GM19240 (cell line): ENCODE data around the gene GARS1.
"Not testable (repeated sequence)": the region's sequence is repeated elsewhere in the genome, so short reads cannot be mapped to it uniquely, and the experiment has no call there.

Experiments
- DNase-seq: peaks from one replicate; pipeline ENCODE4 v3.0.0; 2011; ENCODE audit warnings: low spot score; ENCODE audit not compliant: insufficient read length

Gene GARS1

GRCh38 chr7:30627026-30627425 is 32.3 kb downstream of the GARS1 start:
- DNase-seq, result no peak

- no peak for DNase-seq
These were observed 36.3 kb downstream of the GARS1 start for GRCh38 chr7:30630986-30631385.

GRCh38 chr7:30633223-30633622 is 38.5 kb downstream of the GARS1 start:
- DNase-seq, result no peak

- no peak for DNase-seq
These were observed 39.5 kb downstream of the GARS1 start for GRCh38 chr7:30634193-30634626.

DNA sequence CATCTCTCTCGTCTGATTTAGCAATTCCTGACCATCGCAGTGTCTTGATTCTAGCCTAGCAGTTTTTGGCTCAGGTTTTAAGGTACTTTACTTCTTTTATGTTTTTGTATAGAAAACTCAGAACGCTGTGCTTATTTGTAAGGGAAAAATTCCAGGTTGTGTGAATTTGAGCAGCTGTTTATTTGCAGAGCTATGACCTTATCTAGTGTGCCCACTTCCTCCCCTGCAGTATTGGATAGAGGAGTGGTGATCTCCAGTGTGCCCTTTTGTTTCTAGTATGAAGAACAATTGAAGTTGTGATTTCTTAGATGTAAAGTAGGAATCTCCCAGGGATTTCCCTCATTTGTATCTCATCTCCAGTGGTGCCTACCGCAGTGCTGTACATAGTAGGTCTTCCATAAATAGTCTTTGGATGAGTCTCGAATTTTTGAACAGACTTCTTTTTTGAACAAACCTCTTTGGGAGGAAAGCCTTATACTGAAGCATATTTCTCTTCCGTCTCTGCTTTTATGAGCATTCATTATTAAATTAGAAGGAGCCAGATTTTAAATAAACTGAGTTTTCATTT is 40.0 kb downstream of the GARS1 start:
- no peak for DNase-seq

GRCh38 chr7:30635798-30636197 is 41.1 kb downstream of the GARS1 start:
- DNase-seq, result no peak

GRCh38 chr7:30642322-30642721 is 47.6 kb downstream of the GARS1 start:
- DNase-seq, result not testable (repeated sequence)

DNA sequence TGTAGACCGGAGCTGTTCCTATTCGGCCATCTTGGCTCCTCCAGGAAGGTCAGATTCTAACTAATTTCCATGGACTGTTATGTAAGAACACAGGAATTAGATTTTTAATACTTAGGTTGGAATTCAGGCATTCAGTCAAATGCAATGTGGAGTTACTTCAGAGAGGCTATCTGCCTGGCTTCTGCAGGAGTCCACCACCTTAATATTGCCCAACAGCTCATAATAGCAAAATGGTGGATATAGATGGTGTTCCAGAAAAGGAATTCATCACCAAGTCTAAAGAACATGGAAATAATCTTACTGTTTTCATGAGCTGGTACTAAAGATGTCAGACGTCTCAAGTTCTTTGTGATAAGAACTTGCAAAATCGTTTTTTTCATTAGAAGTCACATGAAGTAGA is 48.1 kb downstream of the GARS1 start:
- no peak for DNase-seq

DNA sequence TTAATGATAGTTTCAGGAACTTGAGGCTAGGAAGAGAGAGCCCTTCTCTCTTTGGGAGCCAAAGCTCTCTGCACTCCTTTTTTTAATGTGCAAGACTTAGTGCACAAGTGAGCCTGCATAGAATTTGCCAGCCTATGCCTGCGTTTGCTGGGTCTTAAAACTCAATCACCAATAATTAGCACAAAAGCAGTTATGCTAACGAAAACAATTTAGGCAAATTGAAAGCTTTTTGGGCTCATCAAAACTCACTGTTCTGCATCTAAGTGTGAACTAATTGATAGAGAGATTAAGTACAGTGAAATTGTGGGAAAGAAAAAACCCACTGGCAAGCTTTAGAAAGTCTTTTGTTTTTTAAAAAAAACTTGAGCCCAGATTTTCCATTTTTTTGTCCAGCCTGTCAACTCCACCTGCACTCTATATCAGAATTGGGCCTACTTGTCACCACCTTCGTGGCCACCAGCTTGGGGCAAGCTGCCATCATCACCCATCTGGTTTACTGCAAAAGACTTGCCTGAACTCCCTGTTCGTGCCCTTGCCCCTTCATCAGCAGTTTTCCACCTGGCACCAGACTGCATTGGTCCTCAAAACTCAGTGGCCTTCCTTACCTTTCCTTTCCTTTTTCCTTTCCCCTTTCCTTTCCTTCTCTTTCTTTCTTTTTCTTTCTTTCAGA is 49.7 kb downstream of the GARS1 start:
- DNase-seq, result no peak

GRCh38 chr7:30645661-30646060 is 51.0 kb downstream of the GARS1 start:
- no peak for DNase-seq

GRCh38 chr7:30646154-30646553 is 51.5 kb downstream of the GARS1 start:
- DNase-seq, result no peak

GRCh38 chr7:30647589-30648364 is 53.1 kb downstream of the GARS1 start:
- DNase-seq, result no peak

DNA sequence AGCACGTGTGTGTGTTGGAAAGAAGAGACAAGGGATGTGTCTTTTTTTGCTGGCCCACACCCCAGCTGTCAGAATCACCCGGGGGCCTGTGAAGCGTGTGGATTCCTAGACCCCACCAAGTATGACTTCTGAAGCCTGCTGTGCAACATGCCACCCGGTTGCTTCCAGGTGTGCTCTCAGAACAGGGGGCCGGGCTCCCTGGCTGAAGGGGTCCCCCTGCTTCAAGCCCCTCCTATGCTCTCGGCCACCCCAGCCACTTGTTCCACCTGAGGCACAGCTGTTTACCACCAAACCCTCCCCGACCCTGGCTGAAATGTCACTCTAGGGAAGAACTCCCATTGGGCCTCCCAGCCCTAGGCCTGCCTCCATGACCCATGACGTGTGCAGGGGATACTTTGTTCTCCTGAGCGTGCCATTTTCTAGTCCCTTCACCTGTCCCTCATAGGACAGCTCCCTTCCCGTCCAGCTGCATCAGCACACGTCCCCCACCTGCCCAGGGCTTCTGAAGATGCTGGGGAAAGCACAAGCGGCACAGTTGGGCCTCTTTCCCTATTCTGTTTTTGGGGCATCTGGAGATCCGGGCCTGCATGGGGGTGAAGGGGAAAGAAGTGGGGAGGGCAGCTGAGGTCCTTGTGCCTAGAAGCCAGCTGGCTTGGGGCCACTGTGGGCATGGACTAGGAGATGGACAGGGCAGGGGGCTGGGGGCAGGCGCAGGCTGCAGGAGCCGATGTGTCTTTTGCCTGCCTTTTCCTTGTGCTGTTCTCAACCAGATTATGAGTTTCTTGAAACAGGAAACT is 54.3 kb downstream of the GARS1 start:
- no peak for DNase-seq

GRCh38 chr7:30649717-30650420 is 55.2 kb downstream of the GARS1 start:
- DNase-seq, result no peak

DNA sequence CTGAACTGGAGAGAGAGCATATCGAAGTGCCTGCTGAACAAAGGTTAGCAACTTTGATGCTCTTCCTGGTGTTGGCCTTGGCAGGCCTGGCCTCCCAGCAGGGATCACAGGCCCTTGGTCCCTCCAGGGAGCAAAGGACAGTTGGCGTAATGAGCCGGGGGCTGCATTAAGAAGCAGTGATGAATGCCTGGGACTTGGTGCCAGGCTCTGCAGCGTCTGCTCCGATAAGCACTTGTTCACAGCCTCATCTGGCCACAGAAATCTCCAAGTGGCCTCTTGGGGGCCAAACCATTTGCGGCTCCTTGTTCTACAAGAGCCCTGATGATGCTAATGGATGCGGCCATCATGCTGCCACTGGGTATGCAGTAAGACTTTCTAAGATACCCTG is 55.7 kb downstream of the GARS1 start:
- no peak for DNase-seq

GRCh38 chr7:30652132-30652531 is 57.5 kb downstream of the GARS1 start:
- DNase-seq, result no peak

GRCh38 chr7:30652698-30653641 is 58.3 kb downstream of the GARS1 start:
- DNase-seq, result no peak

DNA sequence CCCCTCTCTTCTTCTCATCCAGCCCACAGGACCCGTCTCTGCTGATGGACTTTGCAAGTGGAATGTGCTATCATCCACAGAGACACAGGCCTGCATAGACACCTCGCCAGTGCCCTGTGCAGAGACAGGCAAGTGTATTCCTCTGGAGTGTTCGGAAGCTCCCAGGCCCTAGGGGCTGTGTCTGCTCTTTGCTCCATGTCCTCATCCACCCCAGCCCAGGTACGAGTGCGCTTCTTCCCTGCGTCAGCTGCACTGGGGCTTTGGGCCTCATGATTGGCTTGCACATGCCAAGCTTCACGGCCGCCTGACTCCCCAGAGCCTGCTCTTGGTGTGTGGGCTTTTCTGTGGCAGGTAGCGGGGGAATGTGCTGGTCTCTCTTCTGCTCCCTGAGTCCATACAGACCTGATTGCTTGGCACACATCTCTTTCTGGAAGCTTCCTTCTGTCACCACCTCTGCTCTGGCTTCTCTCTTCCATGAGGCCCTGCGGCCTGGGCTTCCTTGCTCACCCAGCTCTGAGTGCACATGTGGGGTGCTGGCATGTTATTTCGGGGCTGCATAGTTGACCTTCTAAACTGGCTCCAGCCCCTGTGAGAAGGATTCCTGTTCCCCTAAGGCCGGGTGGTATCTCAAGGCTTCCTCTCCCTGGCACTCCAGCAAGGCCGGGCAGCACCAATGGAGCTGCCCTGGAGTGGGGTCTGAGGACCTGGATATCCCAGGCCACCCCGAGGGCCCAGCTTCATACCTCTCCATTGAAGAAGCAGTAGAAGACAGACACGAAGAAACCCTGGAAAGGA is 59.8 kb downstream of the GARS1 start:
- no peak for DNase-seq
